H1 (cell line): ENCODE results near the gene CDR2. TPM values are rescaled to one million over a fixed set of nuclear protein-coding genes. Genes with fewer than 3 reads are reported as not detected.
"Not testable (repeated sequence)": the region's sequence is repeated elsewhere in the genome, so short reads cannot be mapped to it uniquely, and the experiment has no call there.

Source experiments
- CTCF ChIA-PET: fragments of 300-600 bp; sonication (Branson Sonifier 250); formaldehyde crosslinking; loops from one replicate; lab custom pipeline; 2021; ENCODE audit not compliant: partially characterized antibody; lab: Charles Lee
- POLR2A ChIA-PET: fragments of 300-600 bp; sonication (Branson Sonifier 250); formaldehyde crosslinking; loops from one replicate; lab custom pipeline; 2021; ENCODE audit warnings: inconsistent platforms; ENCODE audit not compliant: partially characterized antibody; lab: Charles Lee
- DNase-seq, 2 experiments: peaks; one replicate each; pipeline versions ENCODE4 v3.0.0 to v3.0.0-alpha.2; 2010 to 2022; ENCODE audit warnings: low spot score in 2 of 2, low read depth in 1 of 2, mixed read lengths in 1 of 2
- FAIRE-seq: peaks from 2 replicates; lab custom pipeline; 2011; peaks lifted over from hg19 to GRCh38; lab: Jason Lieb, UNC
- H2AFZ ChIP-seq: 2 replicates; pipeline ENCODE4 v1.8.1; 2012; ENCODE audit warnings: low read length, inconsistent platforms
- H2AK5ac ChIP-seq: 2 replicates; pipeline ENCODE4 v1.6.1; 2013; ENCODE audit warnings: low read depth, low read length
- H2BK120ac ChIP-seq: replicated peaks from 2 replicates; pipeline ENCODE3; 2013; ENCODE audit warnings: low read depth, low read length, inconsistent platforms
- H2BK12ac ChIP-seq: 2 replicates; pipeline ENCODE4 v1.6.1; 2013; ENCODE audit warnings: low read depth, low read length
- H2BK15ac ChIP-seq: 2 replicates; pipeline ENCODE4 v1.6.1; 2013; ENCODE audit warnings: low read length
- H2BK20ac ChIP-seq: 2 replicates; pipeline ENCODE4 v1.6.1; 2013; ENCODE audit warnings: low read length
- H2BK5ac ChIP-seq: 2 replicates; pipeline ENCODE4 v1.6.1; 2013; ENCODE audit warnings: low read depth, low read length
- H3K14ac ChIP-seq: 2 replicates; pipeline ENCODE4 v1.6.1; 2013; ENCODE audit warnings: inconsistent platforms; ENCODE audit not compliant: insufficient read length
- H3K18ac ChIP-seq: 2 replicates; pipeline ENCODE4 v1.6.1; 2013; ENCODE audit warnings: low read length; ENCODE audit errors: extremely low read depth
- H3K23ac ChIP-seq: 2 replicates; pipeline ENCODE4 v1.6.1; 2013; ENCODE audit warnings: inconsistent platforms; ENCODE audit not compliant: insufficient read length
- H3K23me2 ChIP-seq: 2 replicates; pipeline ENCODE4 v1.6.1; 2013; ENCODE audit warnings: low read depth, low read length
- H3K27ac ChIP-seq: 2 replicates; pipeline ENCODE4 v1.6.1; 2011; ENCODE audit warnings: low read depth, low read length, inconsistent platforms
- H3K27me3 ChIP-seq, 4 experiments: replicated peaks in 1 of 4; 1 replicate in 1 of 4; 2 replicates in 3 of 4; pipeline versions ENCODE4 v1.6.1 to v1.8.1; 2011 to 2013; ENCODE audit warnings: low read length in 3 of 4, mild to moderate bottlenecking in 3 of 4, inconsistent platforms in 2 of 4, mixed read lengths in 2 of 4, moderate library complexity in 1 of 4; ENCODE audit not compliant: control insufficient read depth in 3 of 4, insufficient read depth in 3 of 4; ENCODE audit errors: extremely low read depth in 1 of 4
- H3K36me3 ChIP-seq, 4 experiments: 2 replicates each; pipeline versions ENCODE4 v1.6.1 to v1.8.1; 2011 to 2013; ENCODE audit warnings: mild to moderate bottlenecking in 4 of 4, low read length in 3 of 4, moderate library complexity in 2 of 4, control low read depth in 1 of 4, inconsistent platforms in 1 of 4; ENCODE audit not compliant: insufficient read depth in 4 of 4, control insufficient read depth in 2 of 4
- H3K4ac ChIP-seq: replicated peaks from 2 replicates; pipeline ENCODE3; 2013; ENCODE audit warnings: low read length, low read depth, mixed read lengths, inconsistent platforms; ENCODE audit not compliant: insufficient read length
- H3K4me1 ChIP-seq, 4 experiments: replicated peaks in 1 of 4; 1 replicate in 1 of 4; 2 replicates in 3 of 4; pipeline versions ENCODE4 v1.6.1 to v1.8.1; 2011 to 2013; ENCODE audit warnings: low read length in 3 of 4, inconsistent platforms in 2 of 4, mixed read lengths in 1 of 4; ENCODE audit not compliant: insufficient read depth in 4 of 4, control insufficient read depth in 3 of 4
- H3K4me2 ChIP-seq, 2 experiments: 2 replicates each; pipeline versions ENCODE4 v1.6.1 to v1.8.1; 2011 to 2013; ENCODE audit warnings: low read depth in 2 of 2, low read length in 2 of 2, control low read depth in 1 of 2, inconsistent platforms in 1 of 2, mild to moderate bottlenecking in 1 of 2; ENCODE audit not compliant: insufficient read depth in 1 of 2
- H3K4me3 ChIP-seq, 4 experiments: fragments of 200-600, 300-600 bp in 1 of 4; sonication (generic), shearing (Covaris generic), sonication (Bioruptor Twin) in 1 of 4; 2 replicates each; pipeline versions ENCODE4 v1.5.1 to v1.8.1; 2011 to 2016; ENCODE audit warnings: low read length in 4 of 4, low read depth in 3 of 4, control low read depth in 2 of 4, inconsistent platforms in 2 of 4, mild to moderate bottlenecking in 2 of 4, mixed read lengths in 1 of 4, moderate library complexity in 1 of 4; ENCODE audit not compliant: insufficient read depth in 2 of 4; ENCODE audit errors: extremely low read depth in 1 of 4
- H3K56ac ChIP-seq: replicated peaks from 2 replicates; pipeline ENCODE3; 2013; ENCODE audit warnings: low read depth, mild to moderate bottlenecking, mixed read lengths, low read length, inconsistent platforms; ENCODE audit not compliant: insufficient read length
- H3K79me1 ChIP-seq: 2 replicates; pipeline ENCODE4 v1.6.1; 2013; ENCODE audit warnings: low read depth, low read length, control low read depth
- H3K79me2 ChIP-seq, 2 experiments: 2 replicates each; pipeline versions ENCODE4 v1.6.1 to v1.8.1; 2012 to 2013; ENCODE audit warnings: low read length in 2 of 2, mild to moderate bottlenecking in 2 of 2, inconsistent platforms in 1 of 2; ENCODE audit not compliant: insufficient read depth in 2 of 2, control insufficient read depth in 1 of 2
- H3K9ac ChIP-seq, 4 experiments: replicated peaks in 1 of 4; 1 replicate in 1 of 4; 2 replicates in 3 of 4; pipeline versions ENCODE4 v1.6.1 to v1.8.1; 2011 to 2013; ENCODE audit warnings: low read depth in 3 of 4, low read length in 3 of 4, control low read depth in 2 of 4, mild to moderate bottlenecking in 2 of 4, moderate library complexity in 2 of 4, inconsistent platforms in 1 of 4; ENCODE audit errors: extremely low read depth in 1 of 4
- H3K9me3 ChIP-seq, 2 experiments: 2 replicates each; pipeline versions ENCODE4 v1.6.1 to v1.8.1; 2012 to 2013; ENCODE audit warnings: mild to moderate bottlenecking in 2 of 2, moderate library complexity in 2 of 2, control low read depth in 1 of 2, inconsistent platforms in 1 of 2, low read depth in 1 of 2, low read length in 1 of 2, mixed read lengths in 1 of 2; ENCODE audit not compliant: insufficient read depth in 2 of 2
- H4K20me1 ChIP-seq, 2 experiments: replicated peaks in 1 of 2; 2 replicates each; pipeline versions ENCODE3 to v1.8.1; 2011 to 2013; ENCODE audit warnings: inconsistent platforms in 2 of 2, low read length in 2 of 2, mild to moderate bottlenecking in 1 of 2; ENCODE audit not compliant: insufficient read depth in 2 of 2, control insufficient read depth in 1 of 2
- H4K5ac ChIP-seq: 2 replicates; pipeline ENCODE4 v1.6.1; 2013; ENCODE audit warnings: low read length, low read depth, mixed read lengths, inconsistent platforms; ENCODE audit not compliant: insufficient read length
- H4K8ac ChIP-seq: 2 replicates; pipeline ENCODE4 v1.8.0; 2013; ENCODE audit warnings: mild to moderate bottlenecking, moderate library complexity, low read length, inconsistent platforms; ENCODE audit not compliant: insufficient read depth; ENCODE audit errors: extremely low read depth
- H4K91ac ChIP-seq: replicated peaks from 2 replicates; pipeline ENCODE3; 2013; ENCODE audit warnings: low read length, mixed read lengths, inconsistent platforms; ENCODE audit not compliant: insufficient read length
- FOSL1 ChIP-seq: IDR thresholded peaks from 2 replicates; pipeline ENCODE4 v1.6.1; 2011; ENCODE audit warnings: mild to moderate bottlenecking, low read depth, low read length, moderate library complexity; ENCODE audit not compliant: insufficient read depth
- SP1 ChIP-seq: IDR thresholded peaks from 2 replicates; pipeline ENCODE4 v1.6.1; 2011; ENCODE audit warnings: low read depth, low read length
- WGBS, 2 experiments: shearing (Covaris generic) in 1 of 2; methylation state at CpG; one replicate each; pipeline versions ENCODE4 v1.1.6 to v1.1.7; 2013 to 2015; ENCODE audit warnings: low lambda C conversion rate in 2 of 2, mixed read lengths in 2 of 2, inconsistent platforms in 1 of 2, low coverage in 1 of 2, missing lambda C conversion rate in 1 of 2; ENCODE audit not compliant: insufficient replicate concordance in 2 of 2, insufficient coverage in 1 of 2, insufficient read length in 1 of 2; ENCODE audit errors: extremely low coverage in 1 of 2, missing lambda C conversion rate in 1 of 2; 5-methylcytosine and 5-hydroxymethylcytosine counted together
- polyA plus RNA-seq, 7 experiments: library from polyadenylated mRNA; depleted of rRNA in 3 of 7; stranded (reverse) in 5 of 7; unstranded in 2 of 7; fragments of >200 nt in 5 of 7; fragments of 200-250 nt in 2 of 7; gene quantifications; 1 replicate in 5 of 7; 2 replicates in 1 of 7; 4 replicates in 1 of 7; pipeline versions ENCODE4 v1.2.1 to v1.2.3, GENCODE V29; 2011 to 2013; ENCODE audit warnings: missing spikeins in 2 of 7, mixed read lengths in 2 of 7
- total RNA-seq: library from RNA; stranded (reverse); fragmentation: NEBNext Ultra II Directional; extraction: Animal tissue kit (Norgen Biotek cat#: 25700); gene quantifications from 2 replicates; pipeline ENCODE4 v1.2.1, GENCODE V29; 2021

Gene CDR2
- total and polyA plus RNA-seq, 2 of the 8 experiments (the other 6 are each of a cell fraction or from before 2014, with no cell fraction given) = 16.3 to 34.9 TPM

DNA sequence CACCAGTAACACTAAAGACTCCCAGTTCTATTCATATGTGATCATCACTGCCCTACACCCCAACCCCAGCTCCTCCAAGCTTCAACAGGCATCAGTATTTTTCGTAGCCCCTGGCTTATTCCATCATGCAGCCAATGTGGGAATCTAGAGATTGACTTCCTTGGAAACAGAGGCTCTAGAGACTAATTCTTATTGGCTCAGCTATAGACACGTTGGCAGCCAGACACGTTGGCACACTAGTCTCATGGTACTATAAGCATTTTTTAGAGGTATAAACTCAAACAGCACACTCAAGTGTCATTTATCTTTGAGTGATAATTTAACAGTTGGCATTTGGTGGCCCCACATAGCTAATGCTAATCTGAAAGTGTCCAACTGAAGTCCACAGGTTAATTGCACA is 44.4 kb upstream of the CDR2 start (continued):
- TF ChIP-seq FOSL1 (no peak), SP1 (no peak)

DNA sequence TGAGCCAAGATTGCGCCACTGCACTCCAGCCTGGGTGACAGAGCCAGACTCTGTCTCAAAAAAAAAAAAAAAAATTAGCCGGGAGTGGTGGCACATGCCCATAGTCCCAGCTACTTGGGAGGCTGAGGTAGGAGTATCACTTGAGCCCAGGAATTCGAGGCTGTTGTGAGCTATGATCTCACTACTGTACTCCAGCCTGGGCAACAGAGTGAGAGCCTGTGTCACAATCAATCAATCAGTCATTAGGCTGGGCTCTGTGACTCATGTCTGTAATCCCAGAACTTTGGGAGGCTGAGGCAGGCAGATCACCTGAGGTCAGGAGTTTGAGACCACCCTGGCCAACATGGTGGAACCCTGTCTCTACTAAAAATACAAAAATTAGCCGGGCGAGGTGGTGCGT is 43.4 kb upstream of the CDR2 start:
- H2BK120ac ChIP-seq, H4K20me1 ChIP-seq, H3K4me1 ChIP-seq, H3K23me2 ChIP-seq, H2BK12ac ChIP-seq, H3K4me3 ChIP-seq, H2AFZ ChIP-seq, H4K5ac ChIP-seq, H3K4ac ChIP-seq, H2BK5ac ChIP-seq, H3K36me3 ChIP-seq, H3K9ac ChIP-seq, H3K79me2 ChIP-seq, H3K14ac ChIP-seq, FAIRE-seq, H4K8ac ChIP-seq, H2BK15ac ChIP-seq, H3K18ac ChIP-seq, POLR2A ChIA-PET, H2AK5ac ChIP-seq, H3K56ac ChIP-seq, H3K4me2 ChIP-seq, H4K91ac ChIP-seq, H2BK20ac ChIP-seq, H3K27ac ChIP-seq, H3K9me3 ChIP-seq, H3K79me1 ChIP-seq, H3K23ac ChIP-seq, H3K27me3 ChIP-seq: not testable (repeated sequence)
- 92% methylated on average over 5 of the region's 6 CpGs; no CpG with 5 or more reads in 1 of the 2 experiments for WGBS, 2 experiments
- peak in 1 of 2 experiments; percentile 10 for DNase-seq
- CTCF ChIA-PET = interaction anchor here (1.1 kb wide), 2 partner anchors 37 to 68 kb away, joined by 3 read pairs; no protein-coding TSS in a partner anchor
